SU-DHL-6 (cell line): ENCODE data around the gene ELMO3.

Experiments
- CTCF ChIP-seq: fragments of 200-600 bp; sonication (generic); IDR thresholded peaks from one replicate; pipeline ENCODE4 v1.5.1; 2017; ENCODE audit warnings: antibody characterized with exemption, mild to moderate bottlenecking, low read length, moderate library complexity; ENCODE audit not compliant: insufficient read depth, poor library complexity, severe bottlenecking
- EZH2phosphoT487 ChIP-seq: fragments of 200-600 bp; sonication (generic), shearing (Covaris generic); conservative IDR thresholded peaks from 2 replicates; pipeline ENCODE4 v1.6.1; 2018; ENCODE audit warnings: mild to moderate bottlenecking, antibody characterized with exemption, low read length, moderate library complexity, mixed read lengths

DNA sequence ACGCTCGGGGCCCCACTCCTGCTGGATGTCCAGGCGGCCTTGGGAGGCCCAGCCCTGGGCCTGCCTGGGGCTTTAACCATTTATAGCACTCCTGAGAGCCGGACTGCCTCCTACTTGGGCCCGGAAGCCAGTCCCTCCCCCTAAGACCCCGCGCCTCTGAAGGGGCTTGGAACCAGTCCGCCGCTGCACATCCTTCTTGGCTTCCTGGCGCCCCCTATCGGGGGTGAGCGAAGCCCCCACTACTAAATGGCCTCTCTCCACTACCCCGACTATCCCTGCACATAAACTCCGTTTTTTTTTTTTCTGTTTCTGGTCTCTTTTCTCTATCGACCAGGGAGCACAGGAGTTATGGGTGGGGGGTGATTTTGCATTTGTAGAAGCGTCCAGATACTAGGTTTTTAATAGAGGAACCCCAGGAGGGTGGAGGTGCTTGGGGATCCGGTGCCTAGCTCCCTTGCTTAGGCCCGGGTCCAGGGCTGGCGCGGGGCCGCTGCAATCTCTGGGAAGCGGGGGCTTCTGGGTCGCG lies 29.2 kb upstream of the ELMO3 start:
- TF ChIP-seq CTCF (peak; percentile 72), EZH2phosphoT487 (0 out of 2 replicates have a peak, but pooled peaks have one; percentile 32)
